A673 (cell line): Measurements from ENCODE around the gene PPP2R5E. TPM values are rescaled to one million over a fixed set of nuclear protein-coding genes. Genes with fewer than 3 reads are reported as not detected.

Experiments
- BruUV-seq: library from RNA; stranded (reverse); fragments of 400-500 nt; replicated peaks from 2 replicates; lab custom pipeline; 2021; lab: Mats Ljungman, UMichigan
- CTCF ChIA-PET: fragments of 300-600 bp; sonication (Branson Sonifier 250); formaldehyde crosslinking; loops from one replicate; lab custom pipeline; 2022; ENCODE audit warnings: antibody characterized with exemption; lab: Charles Lee
- POLR2A ChIA-PET: fragments of 300-600 bp; sonication (Branson Sonifier 250); formaldehyde crosslinking; loops from one replicate; lab custom pipeline; 2022; ENCODE audit warnings: antibody characterized with exemption; ENCODE audit not compliant: low non-redundant PET; lab: Charles Lee
- DNase-seq: peaks from one replicate; pipeline ENCODE4 v3.0.0-alpha.2; 2015; ENCODE audit warnings: low spot score
- H3K27ac ChIP-seq: fragments of 200-600 bp; sonication (generic); 2 replicates; pipeline ENCODE4 v1.5.1; 2016; ENCODE audit warnings: mixed run types, low read depth, mild to moderate bottlenecking, mixed read lengths, antibody characterized with exemption, low read length; ENCODE audit not compliant: poor library complexity, severe bottlenecking
- H3K27me3 ChIP-seq: fragments of 200-600 bp; sonication (generic); replicated peaks from 2 replicates; pipeline ENCODE4 v1.6.1; 2017; ENCODE audit warnings: mixed run types, low read depth, mild to moderate bottlenecking, mixed read lengths, antibody characterized with exemption, low read length; ENCODE audit not compliant: insufficient read depth, poor library complexity
- H3K36me3 ChIP-seq: fragments of 200-600 bp; sonication (generic); 2 replicates; pipeline ENCODE4 v1.6.1; 2016; ENCODE audit warnings: mixed run types, mild to moderate bottlenecking, mixed read lengths, antibody characterized with exemption, low read length; ENCODE audit not compliant: insufficient read depth, poor library complexity, severe bottlenecking
- H3K4me1 ChIP-seq: fragments of 200-600 bp; sonication (generic); 2 replicates; pipeline ENCODE4 v1.6.1; 2017; ENCODE audit warnings: mixed run types, mild to moderate bottlenecking, mixed read lengths, antibody characterized with exemption, low read length; ENCODE audit not compliant: insufficient read depth, poor library complexity, severe bottlenecking
- H3K4me3 ChIP-seq: fragments of 200-600 bp; sonication (generic); 2 replicates; pipeline ENCODE4 v1.5.1; 2016; ENCODE audit warnings: low read depth, mixed run types, mild to moderate bottlenecking, mixed read lengths, low read length; ENCODE audit not compliant: poor library complexity, severe bottlenecking
- H3K9me3 ChIP-seq: fragments of 200-600 bp; sonication (generic); 2 replicates; pipeline ENCODE4 v1.6.1; 2016; ENCODE audit warnings: mixed run types, low read depth, mild to moderate bottlenecking, mixed read lengths, antibody characterized with exemption, low read length; ENCODE audit not compliant: poor library complexity, severe bottlenecking
- EZH2 ChIP-seq: fragments of 200-600 bp; sonication (generic); IDR thresholded peaks from 2 replicates; pipeline ENCODE4 v1.6.1; 2017; ENCODE audit warnings: borderline replicate concordance, low read depth, mild to moderate bottlenecking, mixed read lengths, antibody characterized with exemption, low read length; ENCODE audit not compliant: poor library complexity, severe bottlenecking
- intact Hi-C: fragments of 100-400 bp; cut with micrococcal nuclease; formaldehyde crosslinking; loops from one replicate; pipeline ENCODE4 v1.10.0; 2022; ENCODE audit not compliant: unreplicated experiment
- total RNA-seq: library from RNA; stranded (reverse); gene quantifications from 2 replicates; pipeline ENCODE4 v1.2.3, GENCODE V29; 2021
- TF ChIP-seq, protein P1 (sequence below): fragments of 300-800, 200-600 bp; sonication (generic); conservative IDR thresholded peaks from 2 replicates; pipeline ENCODE4 v1.5.1; 2017; ENCODE audit warnings: low read depth, mild to moderate bottlenecking, antibody characterized with exemption, low read length, moderate library complexity, mixed read lengths

PPP2R5E gene
- total RNA-seq, 1 experiment from 2014 or later: 66.0 TPM

DNA sequence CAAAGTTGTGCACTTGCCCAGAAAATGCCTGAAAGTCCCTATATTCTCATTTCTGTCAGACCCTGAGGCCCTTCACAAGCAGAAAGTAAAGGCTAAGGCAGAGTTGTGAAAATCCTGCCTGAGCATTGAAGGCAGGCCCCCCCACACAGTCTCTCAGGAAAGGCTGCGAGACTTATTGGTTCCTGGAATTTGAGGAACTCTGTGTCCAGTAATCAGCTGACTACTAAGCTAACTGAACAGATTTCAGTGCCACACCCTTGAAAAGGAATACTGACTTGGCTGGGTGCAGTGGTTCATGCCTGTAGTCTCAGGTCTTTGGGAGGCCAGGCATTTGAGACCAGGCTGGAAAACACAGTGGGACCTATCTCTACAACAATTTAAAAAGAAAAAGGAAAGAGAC is 21.1 kb upstream of the PPP2R5E start:
- no TSS peak for BruUV-seq

DNA sequence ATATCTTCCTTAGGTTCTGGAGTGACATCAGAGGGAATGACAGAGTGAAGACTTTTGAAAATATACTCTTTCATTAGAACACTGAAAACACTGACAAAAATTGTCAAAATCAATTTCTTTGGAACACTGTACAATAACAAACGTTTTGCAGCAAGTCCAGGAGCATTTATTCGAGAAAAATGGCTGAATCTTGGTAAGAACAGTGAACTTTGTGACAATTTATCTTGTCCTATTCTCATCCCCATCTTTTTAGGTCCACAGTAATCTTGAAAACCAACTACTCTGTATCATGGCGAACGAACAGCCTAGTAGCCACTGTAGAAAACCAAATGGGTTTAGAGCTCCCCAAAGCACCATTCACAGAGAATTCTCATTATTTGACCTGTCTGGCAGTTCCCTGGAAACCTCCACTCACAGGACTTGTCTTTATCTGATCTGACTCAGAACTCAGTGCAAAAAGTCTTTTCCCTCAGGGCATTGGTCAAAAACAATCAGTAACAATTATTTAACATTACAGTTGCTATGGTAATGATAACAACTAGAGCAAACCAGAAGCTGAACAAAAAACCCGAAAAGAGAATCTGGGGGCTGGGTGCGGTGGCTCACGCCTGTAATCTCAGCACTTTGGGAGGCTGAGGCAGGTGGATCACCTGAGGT is 20.3 kb upstream of the PPP2R5E start:
- intact Hi-C loops: no loop called here
- TF ChIP-seq, protein P1, sequence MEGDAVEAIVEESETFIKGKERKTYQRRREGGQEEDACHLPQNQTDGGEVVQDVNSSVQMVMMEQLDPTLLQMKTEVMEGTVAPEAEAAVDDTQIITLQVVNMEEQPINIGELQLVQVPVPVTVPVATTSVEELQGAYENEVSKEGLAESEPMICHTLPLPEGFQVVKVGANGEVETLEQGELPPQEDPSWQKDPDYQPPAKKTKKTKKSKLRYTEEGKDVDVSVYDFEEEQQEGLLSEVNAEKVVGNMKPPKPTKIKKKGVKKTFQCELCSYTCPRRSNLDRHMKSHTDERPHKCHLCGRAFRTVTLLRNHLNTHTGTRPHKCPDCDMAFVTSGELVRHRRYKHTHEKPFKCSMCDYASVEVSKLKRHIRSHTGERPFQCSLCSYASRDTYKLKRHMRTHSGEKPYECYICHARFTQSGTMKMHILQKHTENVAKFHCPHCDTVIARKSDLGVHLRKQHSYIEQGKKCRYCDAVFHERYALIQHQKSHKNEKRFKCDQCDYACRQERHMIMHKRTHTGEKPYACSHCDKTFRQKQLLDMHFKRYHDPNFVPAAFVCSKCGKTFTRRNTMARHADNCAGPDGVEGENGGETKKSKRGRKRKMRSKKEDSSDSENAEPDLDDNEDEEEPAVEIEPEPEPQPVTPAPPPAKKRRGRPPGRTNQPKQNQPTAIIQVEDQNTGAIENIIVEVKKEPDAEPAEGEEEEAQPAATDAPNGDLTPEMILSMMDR: no peak
- no peak for TF ChIP-seq EZH2
- H3K36me3 ChIP-seq: no peaks in the 10 kb centered on the region
- H3K4me1 ChIP-seq: no peaks in the 10 kb centered on the region
- H3K27me3 ChIP-seq: no peaks in the 10 kb centered on the region
- BruUV-seq: no TSS peak
- no peak for DNase-seq
- CTCF ChIA-PET: no interaction called here
- no peaks in the 10 kb centered on the region for H3K9me3 ChIP-seq
- H3K4me3 ChIP-seq: no peak overlapping the region
- POLR2A ChIA-PET: no interaction called here
- H3K27ac ChIP-seq: no peak overlapping the region

More for the DNA sequence above, 21.1 kb upstream of the PPP2R5E start:
- no peak overlapping the region for H3K27ac ChIP-seq
- H3K36me3 ChIP-seq: no peaks in the 10 kb centered on the region
- intact Hi-C loops: no loop called here
- H3K27me3 ChIP-seq: no peaks in the 10 kb centered on the region
- no peak overlapping the region for H3K4me3 ChIP-seq
- H3K9me3 ChIP-seq: no peaks in the 10 kb centered on the region
- POLR2A ChIA-PET: no interaction called here
- CTCF ChIA-PET: no interaction called here
- H3K4me1 ChIP-seq: no peaks in the 10 kb centered on the region
- no peak for TF ChIP-seq EZH2
- no peak for DNase-seq

DNA sequence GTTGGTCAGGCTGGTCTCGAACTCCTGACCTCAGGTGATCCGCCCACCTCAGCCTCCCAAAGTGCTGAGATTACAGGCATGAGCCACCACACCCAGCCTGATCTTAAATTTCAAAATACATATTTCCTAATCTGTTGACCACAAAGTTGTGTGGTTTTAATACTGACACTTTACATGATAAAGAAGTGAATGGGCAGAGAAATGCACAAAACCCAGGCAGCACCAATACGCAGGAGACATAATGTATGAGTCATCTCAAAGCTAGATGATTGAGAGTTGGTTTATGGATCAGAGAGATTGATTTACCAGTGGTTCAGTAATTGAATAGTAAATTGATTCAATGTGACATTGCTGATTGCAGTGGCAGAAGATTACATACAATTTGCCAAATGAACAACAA is 19.2 kb upstream of the PPP2R5E start:
- no peaks in the 10 kb centered on the region for H3K4me1 ChIP-seq
- POLR2A ChIA-PET: no interaction called here
- no TSS peak for BruUV-seq
- H3K27me3 ChIP-seq: no peaks in the 10 kb centered on the region
- TF ChIP-seq, protein P1: no peak
- no peak for TF ChIP-seq EZH2
- CTCF ChIA-PET: no interaction called here
- no peak overlapping the region for H3K27ac ChIP-seq
- DNase-seq: no peak
- no peaks in the 10 kb centered on the region for H3K36me3 ChIP-seq
- no peak overlapping the region for H3K4me3 ChIP-seq
- no peaks in the 10 kb centered on the region for H3K9me3 ChIP-seq
- intact Hi-C loops: no loop called here

DNA sequence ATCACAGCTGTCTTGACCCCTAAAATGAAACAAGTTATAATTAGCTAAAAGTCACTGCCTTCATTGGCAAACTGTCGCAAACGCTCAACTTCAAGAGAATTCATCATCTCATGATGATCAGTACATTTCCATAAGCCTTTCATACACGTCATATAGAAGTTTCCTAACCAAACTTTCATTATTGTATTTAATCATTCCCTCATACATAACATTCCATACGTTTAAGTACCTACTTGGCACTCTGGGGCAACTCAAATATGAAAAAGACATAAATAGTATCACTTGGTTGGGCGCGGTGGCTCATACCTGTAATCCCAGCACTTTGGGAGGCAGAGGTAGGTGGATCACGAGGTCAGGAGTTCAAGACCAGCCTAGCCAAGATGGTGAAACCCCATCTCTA is 12.4 kb upstream of the PPP2R5E start:
- Histone ChIP-seq H3K9me3 (no peaks in the 10 kb centered on the region), H3K4me1 (no peaks in the 10 kb centered on the region), H3K36me3 (no peaks in the 10 kb centered on the region), H3K27me3 (no peaks in the 10 kb centered on the region), H3K27ac (no peak overlapping the region), H3K4me3 (no peak overlapping the region)
- intact Hi-C loops: no loop called here
- TF ChIP-seq, protein P1: no peak
- TF ChIP-seq EZH2: no peak
- CTCF ChIA-PET: no interaction called here
- no peak for DNase-seq
- no TSS peak for BruUV-seq
- POLR2A ChIA-PET: no interaction called here
